ENCODE results near the gene SLC9A9. TPM values are rescaled to one million over a fixed set of nuclear protein-coding genes. Genes with fewer than 3 reads are reported as not detected.

The SLC9A9 gene
- total and polyA plus RNA-seq, 2 donors: 20.5 to 21.2 TPM

DNA sequence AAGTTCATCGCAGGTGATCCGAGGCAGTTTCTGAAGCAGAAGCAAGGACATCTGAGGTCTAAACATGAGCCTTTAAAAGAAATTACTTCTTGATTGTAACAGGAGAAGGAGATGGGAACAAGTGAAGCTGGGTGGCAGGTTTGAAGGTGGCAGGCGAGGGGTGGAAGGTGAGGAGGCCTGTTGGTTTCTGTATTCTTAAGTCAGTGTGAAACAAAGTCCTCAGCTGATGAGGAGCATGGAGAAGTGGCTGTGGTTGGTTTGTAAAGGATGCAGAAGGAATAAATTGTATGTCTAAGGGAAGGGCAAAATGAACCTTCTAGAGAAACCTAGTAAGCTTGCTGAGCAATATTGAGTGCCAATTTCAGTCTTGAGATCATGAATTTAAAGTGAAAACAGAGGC, 429.9 kb downstream of the SLC9A9 start:
- no peak for DNase-seq (ENCODE audit: low read depth in 6 of 9, low spot score in 9 of 9)
- no peaks in the 10 kb centered on the region for H3K36me3 ChIP-seq (ENCODE audit: control insufficient read depth in 2 of 2, insufficient read depth in 2 of 2, low read length in 1 of 2)
- H3K9me3 ChIP-seq (ENCODE audit: control insufficient read depth in 2 of 2, insufficient read depth in 1 of 2, low read length in 1 of 2): no peaks in the 10 kb centered on the region
- no peak overlapping the region for H3K4me3 ChIP-seq (ENCODE audit: low read length in 2 of 2)
- WGBS: 97% methylated on average over 3 of the region's 3 CpGs
- H3K27me3 ChIP-seq (ENCODE audit: control insufficient read depth in 2 of 2, insufficient read depth in 1 of 2, low read length in 1 of 2): no peaks in the 10 kb centered on the region
- peaks cover 0 to 18% of the 10 kb centered on the region in 2 donors for H3K4me1 ChIP-seq (ENCODE audit: control insufficient read depth in 2 of 2, insufficient read depth in 2 of 2, low read length in 2 of 2)
- peak overlapping the region in 1 of 2 donors; percentile 5 for H3K27ac ChIP-seq (ENCODE audit: low read depth in 1 of 2, low read length in 1 of 2)

DNA sequence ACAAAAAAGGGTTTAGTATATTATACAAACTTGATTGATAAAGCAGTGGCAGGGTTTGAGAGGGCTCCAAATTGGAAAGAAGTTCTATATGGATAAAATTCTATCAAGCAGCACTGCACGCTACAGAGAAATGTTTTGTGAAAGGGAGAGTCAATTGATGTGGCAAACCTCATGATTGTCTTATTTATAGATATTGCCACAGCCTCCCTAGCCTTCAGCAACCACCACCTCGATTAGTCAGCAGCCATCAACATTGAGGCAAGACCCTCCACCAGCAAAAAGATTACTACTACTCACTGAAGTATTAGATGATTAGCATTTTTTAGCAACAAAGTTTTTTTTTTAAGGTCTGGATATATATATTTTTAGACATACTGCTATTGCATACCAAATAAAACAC, 432.0 kb downstream of the SLC9A9 start:
- H3K27me3 ChIP-seq (ENCODE audit: control insufficient read depth in 2 of 2, insufficient read depth in 1 of 2, low read length in 1 of 2): no peaks in the 10 kb centered on the region
- H3K4me1 ChIP-seq (ENCODE audit: control insufficient read depth in 2 of 2, insufficient read depth in 2 of 2, low read length in 2 of 2): peaks cover 0 to 35% of the 10 kb centered on the region in 2 donors
- H3K9me3 ChIP-seq (ENCODE audit: control insufficient read depth in 2 of 2, insufficient read depth in 1 of 2, low read length in 1 of 2): no peaks in the 10 kb centered on the region
- H3K4me3 ChIP-seq (ENCODE audit: low read length in 2 of 2): no peak overlapping the region
- no peaks in the 10 kb centered on the region for H3K36me3 ChIP-seq (ENCODE audit: control insufficient read depth in 2 of 2, insufficient read depth in 2 of 2, low read length in 1 of 2)
- no peak for DNase-seq (ENCODE audit: low read depth in 6 of 9, low spot score in 9 of 9)
- no peak overlapping the region for H3K27ac ChIP-seq (ENCODE audit: low read depth in 1 of 2, low read length in 1 of 2)
- WGBS: 60% methylated on average over 2 of the region's 2 CpGs

DNA sequence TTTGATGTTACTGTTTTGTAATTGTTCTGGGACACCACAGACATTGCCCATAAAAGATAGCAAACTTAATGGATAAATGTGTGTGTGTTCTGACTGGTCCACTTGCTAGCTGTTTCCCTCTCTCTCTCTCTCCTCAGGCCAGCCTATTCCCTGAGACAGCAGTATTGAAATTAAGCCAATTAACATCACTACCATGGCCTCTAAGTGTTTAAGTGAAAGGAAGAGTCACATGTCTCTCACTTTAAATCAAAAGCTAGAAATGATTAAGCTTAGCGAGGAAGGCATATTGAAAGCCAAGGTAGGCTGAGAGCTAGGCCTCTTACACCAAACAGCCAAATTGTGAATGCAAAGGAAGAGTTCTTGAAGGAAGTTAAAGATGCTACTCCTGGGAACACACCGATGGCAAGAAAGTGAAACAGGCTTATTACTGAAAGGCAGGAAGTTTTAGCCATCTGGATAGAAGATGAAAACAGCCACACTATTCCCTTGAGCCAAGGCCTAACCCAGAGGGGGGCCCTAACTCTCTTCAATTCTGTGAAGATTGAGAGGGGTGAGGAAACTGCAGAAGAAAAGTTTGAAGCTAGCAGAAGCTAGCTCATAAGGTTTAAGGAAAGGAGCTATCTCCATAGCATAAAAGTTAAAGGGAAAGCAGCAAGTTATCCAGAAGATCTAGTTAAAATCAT, 433.6 kb downstream of the SLC9A9 start:
- Histone ChIP-seq H3K27me3 (ENCODE audit: control insufficient read depth in 2 of 2, insufficient read depth in 1 of 2, low read length in 1 of 2) (no peaks in the 10 kb centered on the region), H3K4me1 (ENCODE audit: control insufficient read depth in 2 of 2, insufficient read depth in 2 of 2, low read length in 2 of 2) (peaks cover 0 to 35% of the 10 kb centered on the region in 2 donors), H3K9me3 (ENCODE audit: control insufficient read depth in 2 of 2, insufficient read depth in 1 of 2, low read length in 1 of 2) (no peaks in the 10 kb centered on the region), H3K4me3 (ENCODE audit: low read length in 2 of 2) (no peak overlapping the region), H3K27ac (ENCODE audit: low read depth in 1 of 2, low read length in 1 of 2) (no peak overlapping the region), H3K36me3 (ENCODE audit: control insufficient read depth in 2 of 2, insufficient read depth in 2 of 2, low read length in 1 of 2) (no peaks in the 10 kb centered on the region)
- WGBS: 55% methylated on average over 2 of the region's 2 CpGs
- no peak for DNase-seq (ENCODE audit: low read depth in 6 of 9, low spot score in 9 of 9)

- Histone ChIP-seq H3K9me3 (ENCODE audit: control insufficient read depth in 2 of 2, insufficient read depth in 1 of 2, low read length in 1 of 2) (no peaks in the 10 kb centered on the region), H3K36me3 (ENCODE audit: control insufficient read depth in 2 of 2, insufficient read depth in 2 of 2, low read length in 1 of 2) (no peaks in the 10 kb centered on the region), H3K27ac (ENCODE audit: low read depth in 1 of 2, low read length in 1 of 2) (no peak overlapping the region), H3K27me3 (ENCODE audit: control insufficient read depth in 2 of 2, insufficient read depth in 1 of 2, low read length in 1 of 2) (no peaks in the 10 kb centered on the region), H3K4me3 (ENCODE audit: low read length in 2 of 2) (no peak overlapping the region), H3K4me1 (ENCODE audit: control insufficient read depth in 2 of 2, insufficient read depth in 2 of 2, low read length in 2 of 2) (peaks cover 0 to 35% of the 10 kb centered on the region in 2 donors)
- WGBS: 56% methylated on average over 4 of the region's 4 CpGs
- DNase-seq (ENCODE audit: low read depth in 6 of 9, low spot score in 9 of 9): no peak
Measured at GRCh38 chr3:143413372-143413771, 434.9 kb downstream of the SLC9A9 start.

DNA sequence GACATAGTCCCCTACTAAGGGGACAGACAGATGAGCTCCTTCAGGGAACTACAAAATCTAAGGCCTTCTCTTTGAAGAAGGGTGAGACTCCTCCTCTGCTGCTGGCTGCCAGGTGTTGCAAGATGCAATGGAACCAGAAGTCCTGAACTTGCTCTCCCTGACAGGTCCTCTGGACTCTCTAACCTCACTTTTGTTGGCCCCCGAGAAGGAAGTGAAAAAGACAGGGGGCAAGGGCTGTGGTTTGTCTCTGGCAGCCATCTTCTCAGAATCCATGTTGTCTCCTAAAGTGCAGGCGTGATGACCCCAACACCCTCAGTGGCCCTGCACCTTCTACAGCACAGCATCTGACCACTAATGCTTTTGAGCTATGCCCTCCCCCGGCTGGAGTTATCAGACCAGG, 436.2 kb downstream of the SLC9A9 start:
- Histone ChIP-seq H3K4me1 (ENCODE audit: control insufficient read depth in 2 of 2, insufficient read depth in 2 of 2, low read length in 2 of 2) (peaks cover 0 to 35% of the 10 kb centered on the region in 2 donors), H3K27ac (ENCODE audit: low read depth in 1 of 2, low read length in 1 of 2) (no peak overlapping the region), H3K4me3 (ENCODE audit: low read length in 2 of 2) (no peak overlapping the region), H3K36me3 (ENCODE audit: control insufficient read depth in 2 of 2, insufficient read depth in 2 of 2, low read length in 1 of 2) (no peaks in the 10 kb centered on the region), H3K9me3 (ENCODE audit: control insufficient read depth in 2 of 2, insufficient read depth in 1 of 2, low read length in 1 of 2) (no peaks in the 10 kb centered on the region), H3K27me3 (ENCODE audit: control insufficient read depth in 2 of 2, insufficient read depth in 1 of 2, low read length in 1 of 2) (no peaks in the 10 kb centered on the region)
- no peak for DNase-seq (ENCODE audit: low read depth in 6 of 9, low spot score in 9 of 9)
- 82% methylated on average over 3 of the region's 3 CpGs for WGBS

DNA sequence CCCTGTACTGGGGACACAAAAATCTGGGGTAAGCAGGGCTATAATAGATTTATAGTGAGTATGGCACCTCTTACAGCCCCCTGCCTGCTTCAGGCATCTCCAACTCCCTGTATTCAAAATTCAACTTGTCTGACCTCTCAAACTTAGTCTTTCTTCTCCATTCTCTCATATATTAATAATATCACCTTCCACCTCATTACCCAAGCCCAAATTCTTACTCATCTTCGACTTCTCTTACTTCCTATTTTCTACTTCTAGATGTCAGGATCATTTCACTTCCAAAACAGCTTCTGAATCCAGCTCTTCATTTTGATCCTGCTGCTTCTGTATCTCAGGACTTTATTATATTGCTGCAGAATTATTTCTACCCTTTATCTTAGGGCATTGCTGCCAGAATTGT, 438.0 kb downstream of the SLC9A9 start:
- WGBS: 93% methylated on average over 1 of the region's 1 CpG
- Histone ChIP-seq H3K9me3 (ENCODE audit: control insufficient read depth in 2 of 2, insufficient read depth in 1 of 2, low read length in 1 of 2) (no peaks in the 10 kb centered on the region), H3K27ac (ENCODE audit: low read depth in 1 of 2, low read length in 1 of 2) (no peak overlapping the region), H3K36me3 (ENCODE audit: control insufficient read depth in 2 of 2, insufficient read depth in 2 of 2, low read length in 1 of 2) (no peaks in the 10 kb centered on the region), H3K4me3 (ENCODE audit: low read length in 2 of 2) (no peak overlapping the region), H3K4me1 (ENCODE audit: control insufficient read depth in 2 of 2, insufficient read depth in 2 of 2, low read length in 2 of 2) (peaks cover 0 to 31% of the 10 kb centered on the region in 2 donors), H3K27me3 (ENCODE audit: control insufficient read depth in 2 of 2, insufficient read depth in 1 of 2, low read length in 1 of 2) (no peaks in the 10 kb centered on the region)
- DNase-seq (ENCODE audit: low read depth in 6 of 9, low spot score in 9 of 9): no peak

DNA sequence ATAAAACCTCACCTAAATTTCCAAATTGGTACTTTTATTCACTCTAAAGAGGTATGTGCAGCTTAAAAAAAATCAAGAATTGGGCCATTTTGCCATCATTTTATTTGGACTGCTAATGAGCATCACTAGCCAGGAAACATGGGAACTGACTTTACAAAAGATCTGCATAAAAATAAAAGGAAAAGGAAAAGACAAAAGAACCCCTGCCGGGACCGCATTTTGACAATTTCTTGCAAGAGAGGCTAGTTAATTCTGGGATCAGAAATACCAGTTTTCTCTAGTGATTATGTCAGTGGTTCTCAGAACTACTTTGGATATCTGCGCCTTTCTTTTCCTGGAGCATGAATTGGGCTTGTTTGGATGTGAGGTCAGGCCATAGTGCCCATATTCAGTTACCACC, 439.5 kb downstream of the SLC9A9 start:
- Histone ChIP-seq H3K27ac (ENCODE audit: low read depth in 1 of 2, low read length in 1 of 2) (no peak overlapping the region), H3K9me3 (ENCODE audit: control insufficient read depth in 2 of 2, insufficient read depth in 1 of 2, low read length in 1 of 2) (no peaks in the 10 kb centered on the region), H3K4me3 (ENCODE audit: low read length in 2 of 2) (no peak overlapping the region), H3K27me3 (ENCODE audit: control insufficient read depth in 2 of 2, insufficient read depth in 1 of 2, low read length in 1 of 2) (no peaks in the 10 kb centered on the region), H3K4me1 (ENCODE audit: control insufficient read depth in 2 of 2, insufficient read depth in 2 of 2, low read length in 2 of 2) (peaks cover 0 to 20% of the 10 kb centered on the region in 2 donors), H3K36me3 (ENCODE audit: control insufficient read depth in 2 of 2, insufficient read depth in 2 of 2, low read length in 1 of 2) (no peaks in the 10 kb centered on the region)
- no peak for DNase-seq (ENCODE audit: low read depth in 6 of 9, low spot score in 9 of 9)
- WGBS: 97% methylated on average over 3 of the region's 3 CpGs

- H3K9me3 ChIP-seq (ENCODE audit: control insufficient read depth in 2 of 2, insufficient read depth in 1 of 2, low read length in 1 of 2): no peaks in the 10 kb centered on the region
- DNase-seq (ENCODE audit: low read depth in 6 of 9, low spot score in 9 of 9): no peak
- no peaks in the 10 kb centered on the region for H3K4me1 ChIP-seq (ENCODE audit: control insufficient read depth in 2 of 2, insufficient read depth in 2 of 2, low read length in 2 of 2)
- no peaks in the 10 kb centered on the region for H3K36me3 ChIP-seq (ENCODE audit: control insufficient read depth in 2 of 2, insufficient read depth in 2 of 2, low read length in 1 of 2)
- H3K27ac ChIP-seq (ENCODE audit: low read depth in 1 of 2, low read length in 1 of 2): no peak overlapping the region
- H3K4me3 ChIP-seq (ENCODE audit: low read length in 2 of 2): no peak overlapping the region
- H3K27me3 ChIP-seq (ENCODE audit: control insufficient read depth in 2 of 2, insufficient read depth in 1 of 2, low read length in 1 of 2): no peaks in the 10 kb centered on the region
Measured at GRCh38 chr3:143402602-143403001, 445.7 kb downstream of the SLC9A9 start.

DNA sequence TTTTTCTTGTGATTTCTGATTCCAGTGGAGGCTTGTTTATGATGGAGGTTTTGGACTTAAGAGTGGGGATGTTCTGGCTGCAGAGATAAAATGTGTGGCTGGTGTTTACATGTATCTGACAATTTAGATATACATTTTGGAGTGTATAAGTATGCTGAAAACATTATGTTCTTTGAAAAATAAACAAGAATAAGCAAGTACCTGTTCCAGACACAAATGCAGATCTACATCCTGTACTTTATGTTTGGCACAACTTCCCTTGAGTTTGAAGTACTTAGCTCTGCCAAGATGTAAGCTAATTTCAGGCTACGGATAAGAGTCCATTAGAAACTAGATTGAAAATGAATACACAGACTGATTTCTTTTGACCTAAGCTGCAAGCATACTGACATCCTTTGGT, 451.5 kb downstream of the SLC9A9 start:
- no peak overlapping the region for H3K4me3 ChIP-seq (ENCODE audit: low read length in 2 of 2)
- 93% methylated on average over 1 of the region's 1 CpG for WGBS
- H3K27ac ChIP-seq (ENCODE audit: low read depth in 1 of 2, low read length in 1 of 2): no peak overlapping the region
- H3K27me3 ChIP-seq (ENCODE audit: control insufficient read depth in 2 of 2, insufficient read depth in 1 of 2, low read length in 1 of 2): no peaks in the 10 kb centered on the region
- H3K36me3 ChIP-seq (ENCODE audit: control insufficient read depth in 2 of 2, insufficient read depth in 2 of 2, low read length in 1 of 2): no peaks in the 10 kb centered on the region
- H3K4me1 ChIP-seq (ENCODE audit: control insufficient read depth in 2 of 2, insufficient read depth in 2 of 2, low read length in 2 of 2): no peaks in the 10 kb centered on the region
- no peaks in the 10 kb centered on the region for H3K9me3 ChIP-seq (ENCODE audit: control insufficient read depth in 2 of 2, insufficient read depth in 1 of 2, low read length in 1 of 2)
- DNase-seq (ENCODE audit: low read depth in 6 of 9, low spot score in 9 of 9): no peak
